Esophagus muscularis mucosa (tissue), 4 donors: ENCODE results near the gene FREM1. TPM values are rescaled to one million over a fixed set of nuclear protein-coding genes. Genes with fewer than 3 reads are reported as not detected.

ENCODE experiments used
- DNase-seq: peaks from one replicate; pipeline ENCODE4 v3.0.0-alpha.2; 2017; ENCODE audit errors: extremely low spot score
- H3K27ac ChIP-seq, 4 donors: fragments of 200-600 bp; sonication (generic); replicated peaks in 1 of 4; 1 replicate in 3 of 4; 2 replicates in 1 of 4; pipeline ENCODE4 v1.5.1; 2016 to 2019; ENCODE audit warnings: mild to moderate bottlenecking in 1 of 4
- H3K27me3 ChIP-seq, 4 donors: fragments of 200-600 bp; sonication (generic); one replicate each; pipeline versions ENCODE4 v1.5.1 to v1.6.0; 2016 to 2019
- H3K36me3 ChIP-seq, 4 donors: fragments of 200-600 bp; sonication (generic); one replicate each; pipeline ENCODE4 v1.5.1; 2016 to 2019
- H3K4me1 ChIP-seq, 4 donors: fragments of 200-600 bp; sonication (generic); one replicate each; pipeline ENCODE4 v1.5.1; 2016 to 2019
- H3K4me3 ChIP-seq, 4 donors: fragments of 200-600 bp; sonication (generic); 1 replicate in 2 of 4; 2 replicates in 2 of 4; pipeline ENCODE4 v1.5.1; 2016 to 2019; ENCODE audit warnings: mild to moderate bottlenecking in 4 of 4, moderate library complexity in 1 of 4
- H3K9me3 ChIP-seq, 4 donors: fragments of 200-600 bp; sonication (generic); 1 replicate in 3 of 4; 2 replicates in 1 of 4; pipeline ENCODE4 v1.5.1; 2016 to 2019
- EP300 ChIP-seq: sonication (generic); formaldehyde crosslinking; IDR thresholded peaks from one replicate; pipeline ENCODE4 v1.6.1; 2017; ENCODE audit warnings: antibody characterized with exemption
- POLR2A ChIP-seq: fragments of 450-650 bp; IDR thresholded peaks from one replicate; pipeline ENCODE4 v1.6.1; 2017; ENCODE audit warnings: antibody characterized with exemption, moderate library complexity, mild to moderate bottlenecking, low read depth
- POLR2AphosphoS5 ChIP-seq, 2 donors: sonication (generic); formaldehyde crosslinking; IDR thresholded peaks; one replicate each; pipeline ENCODE4 v1.6.1; 2017; ENCODE audit warnings: antibody characterized with exemption in 2 of 2
- WGBS: methylation state at CpG from one replicate; pipeline ENCODE4 v1.1.5; 2018; 5-methylcytosine and 5-hydroxymethylcytosine counted together
- intact Hi-C: fragments of 100-400 bp; cut with DNase I; formaldehyde crosslinking; loops from one replicate; pipeline ENCODE4 v1.15.1; 2023
- total RNA-seq, 4 donors: library from RNA; depleted of rRNA; stranded (reverse); fragments of >200 nt; gene quantifications; one replicate each; pipeline versions ENCODE4 v1.1.0 to v1.2.1, GENCODE V29; 2016
- TF ChIP-seq, protein P1 (sequence below), 3 experiments: fragments of 200-600 bp in 2 of 3; fragments of 450-650 bp in 1 of 3; sonication (generic) in 2 of 3; IDR thresholded peaks; one replicate each; pipeline ENCODE4 v1.5.1; 2017 to 2019; ENCODE audit warnings: antibody characterized with exemption in 3 of 3, mild to moderate bottlenecking in 2 of 3, moderate library complexity in 1 of 3

The FREM1 gene
- total RNA-seq, 4 donors from 2014 or later = 0.58 to 3.5 (median 1.9) TPM

DNA sequence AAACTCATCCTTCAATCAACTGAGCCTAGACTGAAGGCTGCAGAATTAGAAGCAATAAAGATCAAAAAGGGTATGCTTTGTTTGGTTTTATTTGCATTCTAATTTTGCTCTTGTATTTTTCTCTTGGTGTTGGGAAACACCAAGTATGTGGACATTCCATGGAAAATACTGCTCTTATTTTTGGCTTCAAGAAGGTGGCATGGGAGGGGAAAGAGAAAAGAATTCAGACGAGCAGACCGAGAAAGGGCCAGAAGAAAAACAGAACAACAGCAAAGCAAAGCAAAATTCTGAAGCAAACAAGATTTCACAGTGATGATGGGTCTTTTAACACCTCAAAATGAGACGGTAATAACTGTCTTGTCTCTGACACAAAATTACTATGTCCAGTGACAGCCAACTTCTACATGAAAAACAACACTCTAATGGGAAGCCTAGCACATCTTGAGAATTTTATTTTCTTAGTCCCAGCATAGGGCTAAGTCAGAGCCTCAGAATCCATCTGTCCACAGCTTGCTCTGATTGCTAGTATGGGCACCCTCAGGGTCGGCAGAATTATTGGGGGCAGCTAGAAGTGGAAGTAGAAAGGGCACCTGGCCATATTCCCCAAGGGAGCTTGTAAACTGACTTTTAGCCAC, 26.8 kb downstream of the FREM1 start:
- Histone ChIP-seq H3K27ac (peak overlapping the region; percentile 17 to 61 (median 39)), H3K9me3 (no peaks in the 10 kb centered on the region), H3K4me3 (no peak overlapping the region), H3K4me1 (no peaks in the 10 kb centered on the region), H3K36me3 (no peaks in the 10 kb centered on the region), H3K27me3 (no peaks in the 10 kb centered on the region)
- TF ChIP-seq EP300 (no peak), POLR2A (no peak), POLR2AphosphoS5 (IDR thresholded peaks at IDR 0.05) (no peak)
- TF ChIP-seq, protein P1, sequence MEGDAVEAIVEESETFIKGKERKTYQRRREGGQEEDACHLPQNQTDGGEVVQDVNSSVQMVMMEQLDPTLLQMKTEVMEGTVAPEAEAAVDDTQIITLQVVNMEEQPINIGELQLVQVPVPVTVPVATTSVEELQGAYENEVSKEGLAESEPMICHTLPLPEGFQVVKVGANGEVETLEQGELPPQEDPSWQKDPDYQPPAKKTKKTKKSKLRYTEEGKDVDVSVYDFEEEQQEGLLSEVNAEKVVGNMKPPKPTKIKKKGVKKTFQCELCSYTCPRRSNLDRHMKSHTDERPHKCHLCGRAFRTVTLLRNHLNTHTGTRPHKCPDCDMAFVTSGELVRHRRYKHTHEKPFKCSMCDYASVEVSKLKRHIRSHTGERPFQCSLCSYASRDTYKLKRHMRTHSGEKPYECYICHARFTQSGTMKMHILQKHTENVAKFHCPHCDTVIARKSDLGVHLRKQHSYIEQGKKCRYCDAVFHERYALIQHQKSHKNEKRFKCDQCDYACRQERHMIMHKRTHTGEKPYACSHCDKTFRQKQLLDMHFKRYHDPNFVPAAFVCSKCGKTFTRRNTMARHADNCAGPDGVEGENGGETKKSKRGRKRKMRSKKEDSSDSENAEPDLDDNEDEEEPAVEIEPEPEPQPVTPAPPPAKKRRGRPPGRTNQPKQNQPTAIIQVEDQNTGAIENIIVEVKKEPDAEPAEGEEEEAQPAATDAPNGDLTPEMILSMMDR (IDR thresholded peaks at IDR 0.05) = no peak
- intact Hi-C loops = no loop called here
- no peak for DNase-seq
- WGBS = 73% methylated on average over 4 of the region's 4 CpGs

GRCh38 chr9:14882090-14882489, 28.1 kb downstream of the FREM1 start:
- TF ChIP-seq, protein P1 (IDR thresholded peaks at IDR 0.05) = no peak
- TF ChIP-seq EP300 = no peak
- TF ChIP-seq POLR2A = no peak
- TF ChIP-seq POLR2AphosphoS5 (IDR thresholded peaks at IDR 0.05) = no peak
- no peaks in the 10 kb centered on the region for H3K36me3 ChIP-seq
- H3K27me3 ChIP-seq = no peaks in the 10 kb centered on the region
- WGBS = 94% methylated on average over 1 of the region's 1 CpG
- DNase-seq = no peak
- no peaks in the 10 kb centered on the region for H3K4me1 ChIP-seq
- H3K4me3 ChIP-seq = no peak overlapping the region
- intact Hi-C loops = no loop called here
- H3K9me3 ChIP-seq = no peaks in the 10 kb centered on the region
- no peak overlapping the region for H3K27ac ChIP-seq

DNA sequence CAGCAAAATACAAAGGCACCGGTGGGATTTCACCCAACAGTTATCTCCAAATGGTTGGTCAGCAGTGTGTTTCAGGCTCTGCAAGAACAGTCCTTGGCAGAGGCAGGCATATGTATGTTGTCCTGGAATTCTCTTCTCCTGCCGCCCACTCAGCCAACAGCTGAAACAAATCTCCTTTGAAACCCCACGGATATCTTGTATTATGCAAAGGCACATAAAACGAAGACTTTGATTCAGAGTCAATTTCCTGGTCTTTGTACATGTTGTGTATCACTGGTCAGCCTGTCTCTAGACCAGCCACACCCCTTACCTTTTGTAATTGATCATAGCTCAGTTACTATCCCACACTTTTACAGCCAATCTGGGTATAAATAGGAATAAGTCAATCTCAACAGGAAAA, 29.2 kb downstream of the FREM1 start:
- Histone ChIP-seq H3K36me3 (no peaks in the 10 kb centered on the region), H3K4me3 (no peak overlapping the region), H3K4me1 (no peaks in the 10 kb centered on the region), H3K9me3 (no peaks in the 10 kb centered on the region), H3K27me3 (no peaks in the 10 kb centered on the region), H3K27ac (no peak overlapping the region)
- TF ChIP-seq POLR2A = no peak
- no peak for TF ChIP-seq POLR2AphosphoS5 (IDR thresholded peaks at IDR 0.05)
- TF ChIP-seq, protein P1 (IDR thresholded peaks at IDR 0.05) = no peak
- TF ChIP-seq EP300 = no peak
- DNase-seq = no peak
- intact Hi-C loops = no loop called here
- 48% methylated on average over 4 of the region's 4 CpGs for WGBS

- no peaks in the 10 kb centered on the region for H3K27me3 ChIP-seq
- H3K4me3 ChIP-seq = no peak overlapping the region
- intact Hi-C loops = no loop called here
- H3K9me3 ChIP-seq = no peaks in the 10 kb centered on the region
- no peaks in the 10 kb centered on the region for H3K4me1 ChIP-seq
- no peak overlapping the region for H3K27ac ChIP-seq
- no peak for TF ChIP-seq EP300
- no peak for TF ChIP-seq POLR2A
- TF ChIP-seq, protein P1 (IDR thresholded peaks at IDR 0.05) = no peak
- no peak for TF ChIP-seq POLR2AphosphoS5 (IDR thresholded peaks at IDR 0.05)
- H3K36me3 ChIP-seq = no peaks in the 10 kb centered on the region
- no peak for DNase-seq
Observed at GRCh38 chr9:14870090-14870489, 40.1 kb downstream of the FREM1 start.

GRCh38 chr9:14869671-14870070, 40.6 kb downstream of the FREM1 start:
- intact Hi-C loops = no loop called here
- Histone ChIP-seq H3K9me3 (no peaks in the 10 kb centered on the region), H3K27me3 (no peaks in the 10 kb centered on the region), H3K36me3 (no peaks in the 10 kb centered on the region), H3K27ac (no peak overlapping the region), H3K4me1 (no peaks in the 10 kb centered on the region), H3K4me3 (no peak overlapping the region)
- TF ChIP-seq EP300 (no peak), POLR2AphosphoS5 (IDR thresholded peaks at IDR 0.05) (no peak), POLR2A (no peak)
- TF ChIP-seq, protein P1 (IDR thresholded peaks at IDR 0.05) = no peak
- 72% methylated on average over 3 of the region's 3 CpGs for WGBS
- no peak for DNase-seq
